Measurements from ENCODE around the gene CA14. TPM values are rescaled to one million over a fixed set of nuclear protein-coding genes. Genes with fewer than 3 reads are reported as not detected.

The CA14 gene
- polyA plus RNA-seq, 2 of the 4 experiments (the other 2 are of a cell fraction), result not detected

DNA sequence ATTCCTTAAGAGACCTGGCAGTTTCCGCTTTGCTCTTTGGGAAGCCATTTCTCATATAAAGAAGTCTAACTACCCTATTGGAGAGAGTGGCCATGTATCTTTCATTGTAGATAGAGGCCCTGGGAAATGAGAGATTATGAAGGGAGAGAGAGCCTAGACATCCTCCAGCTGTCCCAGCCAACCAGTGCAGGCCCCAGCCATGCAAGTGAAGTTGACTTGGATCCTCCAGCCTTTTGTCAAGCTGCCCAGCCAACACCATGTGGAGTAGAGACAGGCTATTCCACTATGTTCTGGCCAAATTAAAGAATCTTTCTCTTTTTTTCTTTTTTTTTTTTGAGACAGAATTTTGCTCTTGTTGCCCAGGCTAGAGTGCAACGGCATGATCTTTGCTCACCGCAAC, 14.6 kb upstream of the CA14 start (continued):
- TF ChIP-seq, protein P1, sequence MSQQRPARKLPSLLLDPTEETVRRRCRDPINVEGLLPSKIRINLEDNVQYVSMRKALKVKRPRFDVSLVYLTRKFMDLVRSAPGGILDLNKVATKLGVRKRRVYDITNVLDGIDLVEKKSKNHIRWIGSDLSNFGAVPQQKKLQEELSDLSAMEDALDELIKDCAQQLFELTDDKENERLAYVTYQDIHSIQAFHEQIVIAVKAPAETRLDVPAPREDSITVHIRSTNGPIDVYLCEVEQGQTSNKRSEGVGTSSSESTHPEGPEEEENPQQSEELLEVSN (IDR thresholded peaks at IDR 0.05; ENCODE audit: borderline replicate concordance, low read depth), result no peak
- TF ChIP-seq NPAS2 (CRISPR knock-in tag; IDR thresholded peaks at IDR 0.05; ENCODE audit: borderline replicate concordance), result no peak
- no peak for TF ChIP-seq FOXS1 (CRISPR knock-in tag; IDR thresholded peaks at IDR 0.05)
- TF ChIP-seq, protein P2, sequence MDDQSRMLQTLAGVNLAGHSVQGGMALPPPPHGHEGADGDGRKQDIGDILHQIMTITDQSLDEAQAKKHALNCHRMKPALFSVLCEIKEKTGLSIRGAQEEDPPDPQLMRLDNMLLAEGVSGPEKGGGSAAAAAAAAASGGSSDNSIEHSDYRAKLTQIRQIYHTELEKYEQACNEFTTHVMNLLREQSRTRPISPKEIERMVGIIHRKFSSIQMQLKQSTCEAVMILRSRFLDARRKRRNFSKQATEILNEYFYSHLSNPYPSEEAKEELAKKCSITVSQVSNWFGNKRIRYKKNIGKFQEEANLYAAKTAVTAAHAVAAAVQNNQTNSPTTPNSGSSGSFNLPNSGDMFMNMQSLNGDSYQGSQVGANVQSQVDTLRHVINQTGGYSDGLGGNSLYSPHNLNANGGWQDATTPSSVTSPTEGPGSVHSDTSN (IDR thresholded peaks at IDR 0.05), result no peak
- no peak for TF ChIP-seq TFCP2L1 (CRISPR knock-in tag; IDR thresholded peaks at IDR 0.05)
- no peak for TF ChIP-seq FOSL2 (IDR thresholded peaks at IDR 0.05)
- no peak for TF ChIP-seq FOSL2 (CRISPR knock-in tag; IDR thresholded peaks at IDR 0.05)
- TF ChIP-seq ZSCAN20 (CRISPR knock-in tag; IDR thresholded peaks at IDR 0.05), result no peak
- no peak for TF ChIP-seq MAZ (IDR thresholded peaks at IDR 0.05; ENCODE audit: borderline replicate concordance, low read depth, low read length)
- TF ChIP-seq GATA3 (IDR thresholded peaks at IDR 0.05; ENCODE audit: borderline replicate concordance), result no peak

DNA sequence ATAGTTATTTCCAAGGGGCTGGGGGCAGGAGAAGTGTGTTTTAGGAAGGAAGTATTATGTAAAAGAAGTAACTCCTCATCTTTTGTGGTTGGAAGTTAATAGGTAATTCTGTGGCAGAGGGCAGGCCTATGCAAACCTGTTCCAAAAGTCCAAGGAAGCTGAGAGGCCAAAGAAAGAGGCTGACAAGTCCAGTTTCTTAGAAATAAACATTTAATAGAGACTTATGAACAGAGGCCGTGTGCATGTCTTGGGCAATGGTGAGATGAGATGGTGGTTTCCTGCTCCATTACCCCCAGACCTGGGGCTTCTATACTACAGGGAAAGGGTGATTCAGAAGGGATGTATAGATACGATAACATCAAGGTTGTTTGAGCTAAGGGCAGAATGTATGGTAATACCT, 7.6 kb upstream of the CA14 start:
- CTCF ChIA-PET, result interaction anchor here (10.1 kb wide), 1 partner anchor 31 kb away, joined by 172 read pairs; the partner anchor contains the start of gene CIART
- H3K4me3 ChIP-seq, result no peak overlapping the region
- FAIRE-seq (no peak), ATAC-seq (no peak), DNase-seq (ENCODE audit: low read depth in 1 of 2, low spot score in 1 of 2) (no peak)
- POLR2A ChIA-PET, result no interaction called here
- TF ChIP-seq HOXB13 (CRISPR knock-in tag; IDR thresholded peaks at IDR 0.05; ENCODE audit: low read depth) (no peak), HOXB5 (CRISPR knock-in tag; IDR thresholded peaks at IDR 0.05) (no peak), JUN (IDR thresholded peaks at IDR 0.05) (no peak), RNF2 (IDR thresholded peaks at IDR 0.05; ENCODE audit: borderline replicate concordance, low read depth) (no peak), JUNB (IDR thresholded peaks at IDR 0.05) (no peak), BHLHE40 (IDR thresholded peaks at IDR 0.05; ENCODE audit: low read depth, low read length) (no peak), NR3C1 (IDR thresholded peaks at IDR 0.05) (no peak), MAFK (IDR thresholded peaks at IDR 0.05; ENCODE audit: partially characterized antibody) (no peak), NFE2L2 (conservative IDR thresholded peaks at IDR 0.05; ENCODE audit: low read length) (no peak), ZNF302 (CRISPR knock-in tag; IDR thresholded peaks at IDR 0.05) (no peak), FOSL2 (IDR thresholded peaks at IDR 0.05) (no peak), FOSL2 (CRISPR knock-in tag; IDR thresholded peaks at IDR 0.05) (no peak), RFX5 (IDR thresholded peaks at IDR 0.05) (no peak)
- TF ChIP-seq, protein P3, sequence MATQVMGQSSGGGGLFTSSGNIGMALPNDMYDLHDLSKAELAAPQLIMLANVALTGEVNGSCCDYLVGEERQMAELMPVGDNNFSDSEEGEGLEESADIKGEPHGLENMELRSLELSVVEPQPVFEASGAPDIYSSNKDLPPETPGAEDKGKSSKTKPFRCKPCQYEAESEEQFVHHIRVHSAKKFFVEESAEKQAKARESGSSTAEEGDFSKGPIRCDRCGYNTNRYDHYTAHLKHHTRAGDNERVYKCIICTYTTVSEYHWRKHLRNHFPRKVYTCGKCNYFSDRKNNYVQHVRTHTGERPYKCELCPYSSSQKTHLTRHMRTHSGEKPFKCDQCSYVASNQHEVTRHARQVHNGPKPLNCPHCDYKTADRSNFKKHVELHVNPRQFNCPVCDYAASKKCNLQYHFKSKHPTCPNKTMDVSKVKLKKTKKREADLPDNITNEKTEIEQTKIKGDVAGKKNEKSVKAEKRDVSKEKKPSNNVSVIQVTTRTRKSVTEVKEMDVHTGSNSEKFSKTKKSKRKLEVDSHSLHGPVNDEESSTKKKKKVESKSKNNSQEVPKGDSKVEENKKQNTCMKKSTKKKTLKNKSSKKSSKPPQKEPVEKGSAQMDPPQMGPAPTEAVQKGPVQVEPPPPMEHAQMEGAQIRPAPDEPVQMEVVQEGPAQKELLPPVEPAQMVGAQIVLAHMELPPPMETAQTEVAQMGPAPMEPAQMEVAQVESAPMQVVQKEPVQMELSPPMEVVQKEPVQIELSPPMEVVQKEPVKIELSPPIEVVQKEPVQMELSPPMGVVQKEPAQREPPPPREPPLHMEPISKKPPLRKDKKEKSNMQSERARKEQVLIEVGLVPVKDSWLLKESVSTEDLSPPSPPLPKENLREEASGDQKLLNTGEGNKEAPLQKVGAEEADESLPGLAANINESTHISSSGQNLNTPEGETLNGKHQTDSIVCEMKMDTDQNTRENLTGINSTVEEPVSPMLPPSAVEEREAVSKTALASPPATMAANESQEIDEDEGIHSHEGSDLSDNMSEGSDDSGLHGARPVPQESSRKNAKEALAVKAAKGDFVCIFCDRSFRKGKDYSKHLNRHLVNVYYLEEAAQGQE (IDR thresholded peaks at IDR 0.05), result no peak
- TF ChIP-seq, protein P4, sequence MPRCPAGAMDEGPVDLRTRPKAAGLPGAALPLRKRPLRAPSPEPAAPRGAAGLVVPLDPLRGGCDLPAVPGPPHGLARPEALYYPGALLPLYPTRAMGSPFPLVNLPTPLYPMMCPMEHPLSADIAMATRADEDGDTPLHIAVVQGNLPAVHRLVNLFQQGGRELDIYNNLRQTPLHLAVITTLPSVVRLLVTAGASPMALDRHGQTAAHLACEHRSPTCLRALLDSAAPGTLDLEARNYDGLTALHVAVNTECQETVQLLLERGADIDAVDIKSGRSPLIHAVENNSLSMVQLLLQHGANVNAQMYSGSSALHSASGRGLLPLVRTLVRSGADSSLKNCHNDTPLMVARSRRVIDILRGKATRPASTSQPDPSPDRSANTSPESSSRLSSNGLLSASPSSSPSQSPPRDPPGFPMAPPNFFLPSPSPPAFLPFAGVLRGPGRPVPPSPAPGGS (IDR thresholded peaks at IDR 0.05), result no peak
- TF ChIP-seq, protein P1 (IDR thresholded peaks at IDR 0.05; ENCODE audit: borderline replicate concordance, low read depth), result no peak
- TF ChIP-seq, protein P5, sequence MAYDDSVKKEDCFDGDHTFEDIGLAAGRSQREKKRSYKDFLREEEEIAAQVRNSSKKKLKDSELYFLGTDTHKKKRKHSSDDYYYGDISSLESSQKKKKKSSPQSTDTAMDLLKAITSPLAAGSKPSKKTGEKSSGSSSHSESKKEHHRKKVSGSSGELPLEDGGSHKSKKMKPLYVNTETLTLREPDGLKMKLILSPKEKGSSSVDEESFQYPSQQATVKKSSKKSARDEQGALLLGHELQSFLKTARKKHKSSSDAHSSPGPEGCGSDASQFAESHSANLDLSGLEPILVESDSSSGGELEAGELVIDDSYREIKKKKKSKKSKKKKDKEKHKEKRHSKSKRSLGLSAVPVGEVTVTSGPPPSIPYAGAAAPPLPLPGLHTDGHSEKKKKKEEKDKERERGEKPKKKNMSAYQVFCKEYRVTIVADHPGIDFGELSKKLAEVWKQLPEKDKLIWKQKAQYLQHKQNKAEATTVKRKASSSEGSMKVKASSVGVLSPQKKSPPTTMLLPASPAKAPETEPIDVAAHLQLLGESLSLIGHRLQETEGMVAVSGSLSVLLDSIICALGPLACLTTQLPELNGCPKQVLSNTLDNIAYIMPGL (CRISPR knock-in tag; IDR thresholded peaks at IDR 0.05; ENCODE audit: borderline replicate concordance), result no peak
- H3K27ac ChIP-seq, result no peak overlapping the region
- H3K4me2 ChIP-seq, result no peak overlapping the region
- H3K4me1 ChIP-seq, result no peaks in the 10 kb centered on the region
- no peaks in the 10 kb centered on the region for H3K9me3 ChIP-seq
- WGBS (ENCODE audit: missing lambda C conversion rate), result 72% methylated on average over 2 of the region's 2 CpGs
